GM20431 (cell line): ENCODE measurements around the gene SASH3.
"Not testable (repeated sequence)": the region's sequence is repeated elsewhere in the genome, so short reads cannot be mapped to it uniquely, and the experiment has no call there.

Experiments
- in situ Hi-C: fragments of 300-500 bp; cut with MseI, MboI; formaldehyde crosslinking; loops from one replicate; pipeline ENCODE4 v1.15.0; 2020; ENCODE audit warnings: low sequenced_read_pairs; ENCODE audit not compliant: unreplicated experiment

SASH3 gene

GRCh38 chrX:129779747-129780146 is at the start of gene SASH3:
Gene SASH3, plus strand, starts transcription at chrX:129779949. Its CDS starts 149 bp downstream, at chrX:129780098.
- in situ Hi-C loops: no loop called here

GRCh38 chrX:129731228-129731627 is 48.5 kb upstream of the SASH3 start:
- in situ Hi-C loops: no loop called here

DNA sequence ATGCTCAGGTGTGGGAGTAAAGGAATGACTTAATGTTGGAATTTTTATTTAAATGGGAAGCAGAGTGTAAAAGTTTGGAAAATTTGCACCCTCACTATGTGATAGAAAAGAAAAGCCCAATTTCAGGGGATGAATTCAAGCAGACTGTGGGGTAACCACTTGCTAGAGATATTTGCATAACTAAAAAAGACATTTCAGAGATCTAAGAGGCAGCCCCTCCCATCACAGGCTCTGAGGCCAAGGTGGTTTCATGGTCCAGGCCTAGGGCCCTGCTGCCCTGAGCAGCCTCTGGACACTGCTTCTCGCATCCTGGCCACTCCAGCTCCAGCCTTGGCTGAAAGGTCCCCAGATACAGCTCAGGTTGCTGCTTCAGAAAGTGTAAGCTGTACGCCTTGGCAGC is 46.9 kb upstream of the SASH3 start:
- in situ Hi-C loops: no loop called here

DNA sequence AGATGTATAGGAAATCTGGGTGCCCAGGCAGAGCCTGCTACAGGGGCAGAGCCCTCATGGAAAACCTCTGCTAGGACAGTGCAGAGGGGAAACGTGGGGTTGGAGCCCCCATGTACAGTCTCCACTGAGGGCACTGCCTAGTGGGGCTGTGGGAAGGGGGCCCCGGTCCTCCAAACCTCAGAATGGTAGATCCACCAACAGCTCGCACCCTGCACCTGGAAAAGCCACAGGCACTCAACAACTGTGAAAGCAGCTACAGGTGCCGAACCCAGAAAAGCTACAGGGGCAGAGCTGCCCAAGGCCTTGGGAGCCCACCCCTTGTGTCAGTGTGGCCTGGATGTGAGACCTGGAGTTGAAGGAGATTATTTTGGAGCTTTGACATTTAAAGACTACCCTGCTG is 46.4 kb upstream of the SASH3 start:
- in situ Hi-C loops: no loop called here

DNA sequence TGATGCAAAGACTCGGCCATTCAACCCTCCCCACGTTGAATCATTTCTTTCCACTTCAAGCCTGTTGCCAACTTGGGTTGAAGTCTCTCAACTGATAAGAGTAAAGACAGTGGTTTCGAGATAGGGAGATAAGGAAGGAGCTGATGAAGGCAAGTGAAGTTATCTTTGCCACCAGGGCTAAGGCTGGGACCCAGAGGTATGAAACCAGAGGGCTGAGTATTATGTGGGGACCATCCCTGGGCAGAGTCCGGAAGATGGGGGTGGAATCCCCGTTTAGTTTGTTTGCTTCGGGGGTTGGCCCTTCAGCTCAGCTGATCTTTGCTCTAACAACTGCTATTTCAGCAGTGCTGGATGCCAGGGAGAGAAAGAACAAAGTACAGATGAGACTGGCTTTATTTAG is 43.3 kb upstream of the SASH3 start:
- in situ Hi-C loops: no loop called here

- in situ Hi-C loops: no loop called here
These were observed 41.8 kb upstream of the SASH3 start for GRCh38 chrX:129737916-129738315.

DNA sequence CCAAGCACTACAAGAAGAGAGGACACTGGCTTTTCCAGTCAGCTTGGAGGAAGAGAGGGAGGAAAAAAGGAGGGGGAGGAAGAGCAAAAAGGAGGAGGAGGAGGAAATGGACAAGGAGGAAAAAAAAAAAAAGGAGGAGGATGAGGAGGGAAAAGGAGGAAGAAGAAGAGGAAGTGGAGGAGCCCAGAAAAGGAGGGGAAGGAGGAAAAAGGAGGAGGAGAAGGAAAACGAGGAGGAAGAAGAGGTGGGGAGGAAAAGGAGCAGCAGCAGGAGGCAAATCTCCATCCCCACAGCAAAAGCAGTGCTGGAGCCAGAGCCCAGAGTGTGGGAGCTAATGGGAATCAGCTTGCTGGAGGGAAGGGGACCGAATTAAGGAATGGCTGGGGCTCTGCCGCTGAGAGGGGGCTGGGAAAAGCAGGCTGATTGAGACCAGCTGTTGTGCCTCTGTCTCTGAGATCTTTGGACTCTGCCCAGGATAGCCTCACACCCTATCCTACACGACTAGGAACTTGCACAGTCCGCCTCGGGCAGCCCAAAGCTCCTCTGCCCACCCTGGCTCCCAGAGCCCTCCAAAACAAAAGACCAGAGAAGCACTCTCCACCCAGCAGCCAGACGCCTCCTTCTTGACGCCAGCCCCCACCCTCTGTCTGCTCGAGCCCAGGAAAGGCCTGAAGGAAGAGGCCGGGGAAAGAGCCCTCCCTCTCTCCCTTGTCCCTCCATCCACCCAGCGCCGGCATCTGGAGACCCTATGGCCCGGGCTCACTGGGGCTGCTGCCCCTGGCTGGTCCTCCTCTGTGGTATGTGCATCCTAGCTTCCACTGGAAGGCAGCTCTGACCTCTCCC is 41.1 kb upstream of the SASH3 start, which contains the start of gene XPNPEP2:
Gene XPNPEP2, plus strand, starts transcription at position 514 of the 843 bp plus-strand sequence. Its CDS starts 235 bp downstream, at position 749.
- in situ Hi-C loops: no loop called here

- in situ Hi-C loops: no loop called here
These were observed 40.2 kb upstream of the SASH3 start for GRCh38 chrX:129739578-129739977.

DNA sequence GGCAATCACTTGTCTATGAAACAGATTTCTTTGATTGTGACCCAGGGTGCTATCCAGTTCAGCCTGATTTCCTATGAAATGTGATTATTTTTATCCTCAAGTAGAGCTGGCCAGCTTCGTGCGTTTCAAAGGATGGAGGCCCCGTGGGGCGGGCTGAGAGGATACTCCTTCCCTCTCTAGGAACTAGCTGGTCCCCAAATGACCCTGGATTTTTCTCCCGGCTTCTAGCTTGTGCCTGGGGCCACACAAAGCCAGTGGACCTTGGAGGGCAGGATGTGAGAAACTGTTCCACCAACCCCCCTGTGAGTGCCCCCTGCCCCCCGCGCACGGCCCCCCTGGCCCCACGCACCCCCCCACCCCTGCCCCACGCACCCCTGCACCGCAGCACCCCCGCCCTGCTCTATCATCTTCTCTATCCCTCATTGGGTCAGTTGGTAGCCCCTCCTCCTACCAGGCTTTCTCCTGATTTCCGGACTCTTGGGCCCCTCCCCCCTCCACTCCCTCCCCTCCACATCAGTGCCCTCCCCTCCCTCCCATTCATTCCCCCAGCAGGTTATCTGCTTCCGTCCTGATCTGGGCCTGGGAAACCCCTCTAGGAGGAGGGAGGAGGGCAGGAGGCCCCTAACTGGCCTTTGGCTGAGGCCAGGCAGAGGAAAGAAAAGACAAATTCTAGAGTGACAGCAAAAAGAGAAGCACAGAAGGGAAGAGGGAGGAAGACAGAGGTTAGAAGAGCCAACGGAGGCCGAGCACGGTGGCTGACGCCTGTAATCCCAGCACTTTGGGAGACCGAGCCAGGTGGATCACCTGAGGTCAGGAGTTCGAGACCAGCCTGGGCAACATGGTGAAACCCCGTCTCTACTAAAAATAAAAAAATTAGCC is 37.6 kb upstream of the SASH3 start:
- in situ Hi-C loops: no loop called here

GRCh38 chrX:129742759-129743152 is 37.0 kb upstream of the SASH3 start:
- in situ Hi-C loops: not testable (repeated sequence)

DNA sequence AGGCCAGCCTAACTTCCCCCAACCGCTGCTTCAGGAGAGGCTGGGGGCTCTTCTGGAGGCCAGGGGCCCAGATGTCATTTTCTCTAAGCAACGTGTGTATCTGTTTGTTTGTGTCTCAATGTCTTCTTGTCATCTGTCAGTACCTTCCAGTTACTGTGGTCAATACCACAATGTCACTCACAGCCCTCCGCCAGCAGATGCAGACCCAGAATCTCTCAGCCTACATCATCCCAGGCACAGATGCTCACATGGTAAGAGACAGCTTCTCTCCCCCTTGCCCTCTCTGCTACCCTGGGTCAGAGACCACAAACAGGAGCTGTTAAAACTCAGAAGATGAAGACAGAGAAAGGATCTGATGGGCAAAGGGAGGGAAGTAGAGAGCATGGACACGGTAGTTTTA is 35.9 kb upstream of the SASH3 start:
- in situ Hi-C loops: no loop called here

DNA sequence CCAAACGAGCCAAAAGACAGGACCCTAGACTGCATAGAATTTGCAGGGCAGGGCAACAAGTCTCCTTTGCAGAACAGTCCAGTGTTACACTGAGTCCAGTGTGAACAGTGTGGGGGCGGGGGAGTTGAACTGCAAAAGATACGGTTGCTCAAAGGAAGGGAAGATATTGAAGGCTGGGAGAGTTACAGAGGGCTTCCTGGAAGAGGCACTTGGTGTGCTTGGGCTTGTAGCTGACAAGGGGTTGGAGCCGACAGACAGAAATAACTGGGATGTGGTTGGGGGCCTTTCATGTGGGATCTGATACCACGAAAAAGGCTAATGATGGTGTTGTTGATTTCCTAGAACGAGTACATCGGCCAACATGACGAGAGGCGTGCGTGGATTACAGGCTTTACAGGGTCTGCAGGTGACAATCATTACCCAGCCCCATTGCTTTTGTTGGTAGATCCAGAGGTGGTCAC is 34.9 kb upstream of the SASH3 start:
- in situ Hi-C loops: no loop called here

- in situ Hi-C loops: no loop called here
These were observed 32.9 kb upstream of the SASH3 start for GRCh38 chrX:129746557-129747470.

DNA sequence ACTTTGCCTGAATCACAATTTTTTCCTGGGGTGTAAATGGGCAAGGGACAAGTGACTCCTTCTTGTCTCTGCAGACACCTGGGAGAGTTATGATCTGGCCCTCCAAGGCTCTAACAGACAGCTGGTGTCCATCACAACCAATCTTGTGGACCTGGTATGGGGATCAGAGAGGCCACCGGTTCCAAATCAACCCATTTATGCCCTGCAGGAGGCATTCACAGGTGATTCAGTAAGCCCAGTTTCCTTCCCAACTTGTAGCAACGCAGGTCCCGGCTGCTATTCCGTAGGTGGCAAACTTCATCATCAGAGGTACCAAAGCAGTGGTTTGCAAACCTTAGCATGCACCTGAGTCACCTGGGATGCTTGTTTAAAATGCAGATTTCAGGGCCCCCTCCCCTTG is 32.2 kb upstream of the SASH3 start:
- in situ Hi-C loops: no loop called here

DNA sequence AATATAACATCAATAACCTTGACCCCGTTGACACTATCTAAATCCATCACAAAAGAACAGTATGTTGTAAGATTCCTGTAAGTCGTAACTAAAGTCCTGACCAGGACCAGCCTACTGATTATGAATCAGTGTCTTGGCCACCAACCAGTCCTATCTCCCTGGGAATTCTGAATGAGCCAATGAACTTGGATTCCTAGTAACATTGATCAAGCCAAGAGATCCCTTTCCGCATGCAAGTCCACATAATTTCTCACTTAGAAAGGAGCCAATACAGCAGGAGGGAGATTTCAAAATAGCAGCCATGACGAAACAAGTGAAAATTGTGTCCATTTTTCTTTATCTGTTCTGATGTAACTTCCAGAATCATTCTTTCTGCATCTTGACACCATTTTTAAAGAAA is 31.4 kb upstream of the SASH3 start:
- in situ Hi-C loops: no loop called here

DNA sequence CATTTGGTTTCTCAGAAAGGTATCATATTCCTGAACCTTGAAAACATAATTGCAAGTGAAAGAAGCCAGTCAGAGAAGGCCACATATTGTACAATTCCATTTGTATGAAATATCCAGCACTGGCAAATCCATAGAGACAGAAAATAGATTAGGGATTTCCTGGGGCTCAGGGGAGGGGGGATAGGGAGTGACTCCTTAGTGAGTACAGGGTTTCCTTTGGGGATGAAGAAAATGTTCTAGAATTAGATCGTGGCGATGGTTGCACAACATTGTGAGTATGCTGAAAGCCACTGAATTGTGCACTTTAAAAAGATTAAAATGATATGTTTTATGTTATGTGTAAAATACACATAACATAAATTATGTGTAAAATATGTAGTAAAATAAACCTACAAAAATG is 30.7 kb upstream of the SASH3 start:
- in situ Hi-C loops: no loop called here

- in situ Hi-C loops: no loop called here
These were observed 28.8 kb upstream of the SASH3 start for GRCh38 chrX:129750971-129751370.

- in situ Hi-C loops: no loop called here
These were observed 25.4 kb upstream of the SASH3 start for GRCh38 chrX:129754056-129755024.
